SW480 (cell line): Measurements from ENCODE around the gene GUCY1B1.
A peak's percentile ranks its signal among the peaks of the same experiment; 100 is the strongest.
"Not testable (repeated sequence)": the region's sequence is repeated elsewhere in the genome, so short reads cannot be mapped to it uniquely, and the experiment has no call there.

Source experiments
- DNase-seq: peaks from one replicate; pipeline ENCODE4 v3.0.0-alpha.2; 2016; ENCODE audit warnings: low spot score

GUCY1B1 gene

DNA sequence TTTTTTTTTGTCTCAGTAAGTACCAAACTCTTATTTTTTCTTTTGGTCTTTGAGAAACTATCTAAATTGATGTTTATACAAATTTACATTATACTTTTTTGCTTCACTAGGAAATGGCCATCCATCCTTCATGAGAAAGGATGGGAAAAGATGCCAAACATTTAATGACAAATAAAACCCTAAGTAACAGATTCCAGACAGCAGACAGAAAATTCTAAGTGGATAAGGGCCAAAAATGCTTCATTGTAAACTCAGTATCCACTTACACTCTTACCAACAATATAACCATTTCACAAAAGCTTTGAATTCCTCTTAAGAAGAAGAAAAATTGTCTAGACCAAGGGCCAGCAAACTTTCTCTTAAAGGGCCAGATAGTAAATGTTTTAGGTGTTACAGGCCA lies 3.5 kb downstream of the GUCY1B1 start:
- no peak for DNase-seq

DNA sequence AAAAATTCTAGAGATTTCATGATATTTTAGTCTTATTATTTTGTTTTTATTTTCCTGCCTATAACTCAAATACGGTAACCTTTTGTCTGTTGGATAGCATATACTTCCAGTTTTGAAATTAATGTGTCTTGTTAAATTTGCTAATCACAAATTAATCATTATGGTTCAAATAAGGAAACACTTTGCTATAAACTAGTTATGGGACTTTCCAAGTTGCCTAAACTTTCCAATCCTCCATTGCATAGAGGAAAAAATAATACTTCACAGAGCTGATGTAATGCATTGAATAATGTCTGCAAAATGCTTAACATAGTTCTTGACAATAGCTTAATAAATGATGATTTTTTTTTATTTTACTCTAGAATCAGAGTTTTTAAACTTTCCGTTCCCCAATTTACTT lies 4.7 kb downstream of the GUCY1B1 start:
- DNase-seq, result no peak

DNA sequence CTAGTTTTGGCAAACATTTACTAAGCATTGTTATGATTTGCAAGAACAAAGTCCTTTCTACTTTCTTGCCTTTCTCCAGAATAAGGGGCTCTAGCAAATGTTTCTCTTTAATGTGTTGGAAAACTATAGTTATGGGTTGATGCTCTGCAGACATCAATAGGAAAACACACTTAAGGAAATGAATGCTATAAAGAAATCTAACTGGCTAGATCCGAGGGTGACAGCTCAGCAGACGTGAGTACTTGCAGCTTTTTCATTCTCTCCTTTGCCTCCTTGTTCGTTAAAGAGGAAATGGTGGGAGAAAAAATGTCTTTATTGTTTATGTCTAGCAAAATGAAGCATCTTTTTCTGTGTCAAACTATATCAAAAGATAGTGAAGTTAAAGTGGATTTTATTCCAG lies 6.3 kb downstream of the GUCY1B1 start:
- no peak for DNase-seq

DNA sequence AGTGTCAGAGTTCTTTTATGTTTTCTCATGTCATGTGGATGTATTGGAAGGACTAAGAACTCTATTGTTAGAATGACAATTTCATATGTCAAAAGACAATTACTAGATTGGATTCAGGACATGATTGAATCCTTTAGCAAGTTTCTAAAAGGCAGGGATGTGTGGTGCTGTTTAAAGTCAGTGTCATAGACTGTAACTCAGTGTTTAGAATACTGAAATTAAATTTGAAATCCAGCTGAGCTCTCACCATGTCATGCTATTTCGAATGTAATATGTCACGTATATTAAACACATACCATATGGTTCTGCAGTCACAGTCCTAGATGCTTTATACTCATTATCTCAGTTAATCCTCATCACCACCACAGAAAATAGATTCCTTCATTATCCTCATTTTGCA lies 7.8 kb downstream of the GUCY1B1 start:
- no peak for DNase-seq

DNA sequence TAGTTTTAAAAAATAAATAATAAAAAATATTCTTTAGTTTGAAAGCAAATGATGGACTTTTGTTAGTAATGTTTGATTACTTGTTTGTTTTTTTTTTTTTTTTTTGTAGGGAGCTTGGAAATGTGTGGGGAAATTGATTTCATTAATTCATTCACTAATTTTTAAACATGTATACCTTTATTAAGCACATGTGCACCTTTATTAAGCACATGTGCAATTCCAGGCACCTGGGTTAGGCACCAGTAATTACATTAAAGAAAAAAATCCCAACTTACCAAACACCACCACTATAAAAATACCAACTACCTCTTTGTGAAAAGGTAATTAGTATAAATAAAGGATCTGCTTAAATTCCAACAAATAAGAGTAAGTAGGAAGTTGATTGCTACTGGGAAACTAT lies 9.5 kb downstream of the GUCY1B1 start:
- no peak for DNase-seq

DNA sequence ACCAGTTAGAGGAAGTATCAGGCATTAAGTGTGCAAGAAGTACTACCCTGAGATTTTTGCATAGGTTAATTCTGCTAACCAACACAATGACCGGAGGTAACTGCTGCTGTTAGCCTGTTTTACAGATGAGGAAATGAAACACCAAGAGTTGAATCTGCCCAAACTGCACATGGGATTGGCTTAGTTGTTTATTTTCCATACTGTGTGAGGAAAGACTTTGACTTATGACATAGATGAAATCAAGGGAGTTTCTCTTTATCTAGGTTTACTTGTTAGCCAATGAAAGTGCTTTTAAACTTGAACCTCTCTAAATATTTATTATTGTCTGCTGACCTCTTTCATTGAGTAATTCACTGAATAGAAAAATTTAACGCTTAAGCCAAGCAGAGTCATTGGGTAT lies 10.3 kb downstream of the GUCY1B1 start:
- no peak for DNase-seq

DNA sequence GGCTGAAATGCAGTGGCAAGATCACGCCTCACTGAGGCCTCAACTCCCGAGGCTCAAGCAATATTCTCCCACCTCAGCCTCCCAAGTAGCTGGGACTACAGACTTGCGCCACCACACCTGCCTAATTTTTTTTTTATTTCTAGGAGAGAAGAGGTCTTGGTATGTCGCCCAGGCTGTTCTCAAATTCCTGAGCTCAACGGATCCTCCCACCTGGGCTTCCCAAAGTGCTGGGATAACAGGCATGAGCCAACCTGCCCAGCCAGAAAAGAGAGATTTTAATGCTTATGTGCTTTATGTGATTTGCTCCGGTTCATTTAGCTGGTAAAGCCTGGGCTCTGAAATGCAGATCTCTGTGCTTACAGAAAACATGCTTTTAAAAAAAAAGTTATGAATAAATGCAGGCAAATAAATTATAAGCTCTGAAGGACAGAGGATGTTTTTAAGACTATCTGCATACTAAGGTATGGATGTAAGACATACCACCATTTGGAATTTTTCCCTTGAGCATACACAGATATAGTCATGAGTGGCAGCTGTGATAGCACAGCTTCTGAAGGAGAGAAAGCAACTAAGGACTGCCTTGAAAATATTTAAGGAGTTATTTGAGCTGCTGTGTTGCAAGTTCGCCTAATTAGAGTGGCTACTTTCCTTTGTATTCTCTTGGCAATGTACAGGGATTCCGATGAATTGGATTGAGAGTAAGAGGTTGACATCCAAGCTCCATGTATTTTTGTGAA lies 13.8 kb downstream of the GUCY1B1 start:
- DNase-seq, result no peak

DNA sequence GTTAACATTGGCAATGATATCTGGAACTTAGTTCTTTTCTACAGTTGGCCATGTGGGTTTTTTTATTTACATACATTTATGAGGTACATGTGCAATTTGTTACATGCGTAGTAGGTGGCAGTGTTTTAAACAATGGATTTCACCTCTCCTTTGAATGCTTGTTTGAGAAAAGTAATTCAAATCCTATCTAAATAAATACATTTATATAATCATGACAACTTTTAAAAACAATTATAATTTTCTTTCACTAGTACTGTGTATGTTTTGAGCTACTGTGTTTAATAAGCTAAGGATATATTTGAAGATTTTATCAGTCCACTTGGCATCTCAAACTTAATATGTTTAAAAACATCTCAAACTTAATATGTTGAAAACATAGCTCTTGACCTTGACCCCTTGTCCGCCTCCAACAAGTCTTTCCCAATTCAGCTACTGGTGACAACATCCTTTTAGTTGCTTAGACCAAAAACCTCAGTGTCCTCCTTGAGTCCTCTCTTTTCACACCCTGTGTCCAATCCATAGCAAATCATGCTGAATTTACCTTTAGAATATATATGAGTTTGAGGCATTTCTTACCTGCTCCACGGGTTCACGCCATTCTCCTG lies 14.5 kb downstream of the GUCY1B1 start:
- no peak for DNase-seq

DNA sequence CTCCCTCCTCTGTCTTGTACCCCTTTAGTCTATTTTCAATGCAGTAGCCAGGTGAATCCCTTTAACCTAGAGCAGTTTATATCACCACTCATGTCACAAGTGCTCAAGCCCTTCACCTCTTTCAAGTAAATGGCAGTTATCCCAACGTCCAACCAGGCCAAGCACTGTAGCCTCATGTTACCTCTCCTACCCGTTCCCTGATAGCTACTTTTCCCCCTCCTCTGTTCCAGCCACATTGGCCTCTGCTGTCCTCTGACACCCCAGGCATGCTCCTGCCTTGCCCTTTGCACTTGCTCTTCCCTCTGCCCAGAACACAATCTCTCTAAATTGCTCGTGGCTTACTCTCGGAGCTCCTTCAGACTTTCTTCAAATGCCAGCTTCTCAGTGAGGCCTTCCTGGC lies 15.2 kb downstream of the GUCY1B1 start:
- DNase-seq, result no peak

DNA sequence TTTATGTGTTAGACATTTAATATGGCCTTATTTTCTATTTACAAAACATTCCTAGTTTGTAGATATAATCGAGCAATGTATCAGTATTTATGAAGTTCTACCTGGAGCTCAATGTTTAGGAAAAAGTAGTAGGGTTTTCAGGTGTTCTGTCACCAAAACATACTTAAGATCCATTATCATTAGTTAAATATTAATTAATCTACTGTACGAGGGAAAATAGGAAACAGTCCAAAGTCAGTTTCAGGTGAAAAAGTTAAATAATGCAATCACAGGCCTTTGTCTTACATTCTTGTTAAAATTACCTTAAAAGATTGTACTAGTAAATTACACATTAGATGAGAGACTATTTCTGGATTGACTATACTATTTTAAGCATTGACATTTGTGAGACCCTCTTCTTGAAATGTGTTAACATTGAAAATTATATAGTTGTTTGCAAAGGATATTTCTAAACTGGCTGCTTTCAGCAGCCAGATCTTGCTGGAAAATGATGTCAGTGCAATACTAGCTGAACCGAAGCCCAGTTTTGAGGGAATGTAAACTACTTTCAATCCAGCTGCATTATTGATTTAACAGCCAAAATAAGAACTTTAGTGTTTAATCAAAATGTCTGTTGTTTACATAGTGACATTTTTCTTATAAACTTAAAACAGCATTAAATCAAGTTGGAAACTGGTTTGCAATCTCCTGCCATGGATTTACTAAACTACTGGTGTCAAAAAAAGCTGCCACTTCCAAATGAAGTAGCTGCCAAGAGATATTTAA lies 19.3 kb downstream of the GUCY1B1 start:
- DNase-seq, result no peak

DNA sequence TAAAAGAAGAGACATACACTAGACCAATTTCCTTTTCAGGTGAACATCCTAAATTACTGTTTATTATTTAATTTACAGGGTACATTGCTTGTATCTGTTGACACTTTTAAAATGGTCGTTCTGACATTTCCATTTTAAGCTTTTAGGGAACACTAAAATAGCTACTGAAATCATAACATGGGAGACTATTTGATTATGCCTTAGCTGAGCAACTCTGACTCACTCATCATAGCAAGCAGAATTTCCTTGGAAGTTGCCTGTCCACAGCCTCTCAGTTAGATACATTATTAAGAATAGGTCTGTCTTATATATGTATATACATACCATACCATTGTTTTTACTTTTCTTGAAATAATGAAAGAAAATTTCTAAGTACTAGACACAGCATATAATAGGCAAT lies 22.0 kb downstream of the GUCY1B1 start:
- no peak for DNase-seq

DNA sequence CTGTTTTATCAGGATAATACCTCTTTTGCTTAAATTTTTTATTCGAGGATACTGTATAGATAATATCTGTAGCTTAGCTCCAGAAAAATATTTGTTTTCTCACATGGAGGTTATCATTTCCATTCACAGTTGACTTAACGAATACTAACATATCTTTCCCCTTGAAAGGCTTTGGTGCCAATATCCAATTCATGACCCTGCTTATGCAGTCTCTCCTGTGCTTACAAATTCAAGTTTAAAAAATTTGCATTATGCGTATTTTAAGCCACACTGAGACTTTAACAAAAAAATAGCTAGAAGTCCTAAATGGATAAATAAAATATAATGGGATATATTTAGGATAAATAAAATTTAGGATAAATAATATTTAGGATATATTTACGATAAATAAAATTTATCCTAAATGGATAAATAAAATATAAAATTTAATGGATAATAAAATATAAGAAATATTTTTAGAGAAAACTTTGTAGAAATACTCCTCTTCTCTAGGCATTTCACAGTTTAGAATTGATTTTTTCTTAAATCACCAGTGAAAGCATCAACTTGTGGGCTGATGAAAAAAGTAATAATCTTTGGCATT lies 22.5 kb downstream of the GUCY1B1 start:
- no peak for DNase-seq

DNA sequence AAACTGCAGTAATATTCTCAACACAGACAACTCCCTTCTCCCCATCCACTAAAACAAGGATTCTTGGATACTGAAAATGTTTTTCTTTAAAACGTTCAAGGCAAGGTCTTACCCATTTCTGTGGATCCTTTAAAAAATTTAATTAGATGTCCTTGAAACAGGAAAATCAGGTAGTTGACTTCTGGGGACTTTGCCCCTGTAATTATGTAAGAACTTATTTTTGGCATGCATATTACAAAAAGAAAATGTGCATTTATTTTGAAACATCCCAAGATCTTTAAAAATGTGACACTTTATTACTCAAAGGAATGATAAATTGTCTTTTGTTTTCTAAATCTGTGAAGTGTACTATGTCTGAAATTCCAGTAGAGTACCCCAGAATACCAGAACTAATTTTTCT lies 25.8 kb downstream of the GUCY1B1 start:
- DNase-seq, result no peak

DNA sequence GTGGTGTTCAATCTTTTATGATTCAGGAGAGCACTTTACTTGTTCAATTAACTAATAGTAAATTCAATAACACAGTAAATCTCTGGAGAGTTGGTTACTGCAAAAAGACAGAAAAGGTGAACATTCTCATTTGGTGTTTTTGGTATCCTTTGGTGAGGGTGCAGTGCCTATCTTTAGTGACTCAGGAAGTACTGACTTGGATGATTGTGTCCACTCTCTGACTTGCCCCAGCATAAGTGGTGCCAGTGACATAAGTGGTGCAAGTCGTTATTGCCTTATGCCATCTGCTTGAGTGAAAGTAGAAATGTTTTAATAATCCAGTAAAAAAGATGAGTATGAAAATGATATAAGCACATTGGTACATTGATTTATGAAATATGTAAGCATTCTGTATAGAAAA lies 27.0 kb downstream of the GUCY1B1 start:
- DNase-seq, result no peak

DNA sequence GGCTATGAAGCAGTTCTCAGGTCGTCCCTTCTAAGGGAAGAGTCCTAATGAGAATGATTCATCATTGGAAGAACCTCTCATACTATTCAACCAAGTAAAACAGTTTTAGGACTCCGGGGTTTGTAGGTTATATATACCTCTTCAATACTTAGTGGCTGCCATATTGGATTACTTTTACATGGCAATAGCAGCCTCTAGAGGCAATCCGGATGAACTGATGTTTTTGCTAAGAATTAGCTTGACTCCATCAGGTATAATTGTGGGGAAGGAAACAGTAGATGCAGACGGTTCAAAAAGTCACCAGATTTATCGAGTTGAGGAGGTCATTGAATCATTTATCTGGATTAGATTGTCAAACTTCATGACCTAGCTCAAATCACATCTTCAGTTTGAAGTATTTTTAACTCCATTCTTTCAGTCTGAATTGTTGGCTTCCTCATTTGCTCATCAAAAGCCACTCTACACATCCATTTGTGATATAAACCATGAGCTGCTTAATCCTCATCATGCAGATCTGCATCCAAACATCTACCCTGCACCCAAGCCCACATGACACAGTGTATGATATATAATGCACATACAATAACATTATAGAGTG lies 28.4 kb downstream of the GUCY1B1 start:
- DNase-seq, result peak; percentile 53

DNA sequence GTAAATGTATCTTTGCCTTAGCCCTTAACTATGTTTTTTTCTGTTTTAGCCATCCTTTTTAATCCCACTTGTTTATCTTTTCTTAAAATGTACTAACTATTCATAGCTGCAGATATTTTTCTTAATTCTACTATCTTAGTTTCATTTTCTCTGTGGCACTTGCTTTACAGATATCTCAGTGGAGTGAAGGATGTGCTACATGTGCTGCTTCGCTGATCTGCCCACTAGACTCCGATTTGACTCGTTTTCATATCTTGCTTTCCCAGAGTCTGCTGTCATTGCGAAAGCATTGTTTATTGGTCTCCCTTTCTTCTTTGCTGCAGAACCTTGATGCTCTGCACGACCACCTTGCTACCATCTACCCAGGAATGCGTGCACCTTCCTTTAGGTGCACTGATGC lies 30.6 kb downstream of the GUCY1B1 start:
- DNase-seq, result no peak

DNA sequence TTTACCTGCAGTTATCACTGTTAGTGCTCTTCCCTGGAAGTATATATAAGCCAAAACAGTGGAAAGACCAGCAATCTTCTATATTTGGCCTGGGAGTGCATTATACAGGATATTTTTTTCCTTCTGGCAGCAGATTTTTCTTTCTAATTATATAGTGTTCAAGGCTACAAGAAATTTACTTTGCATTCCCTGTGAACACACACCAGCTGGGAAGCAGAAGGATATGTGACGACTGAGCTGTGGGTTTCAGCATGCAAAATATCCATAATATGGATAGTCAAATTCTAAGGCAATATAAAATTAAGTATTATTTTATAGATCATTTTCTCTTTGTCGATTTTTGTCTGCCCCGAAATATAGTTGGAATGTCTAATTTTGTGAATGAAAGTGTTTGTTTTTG lies 31.2 kb downstream of the GUCY1B1 start:
- no peak for DNase-seq

DNA sequence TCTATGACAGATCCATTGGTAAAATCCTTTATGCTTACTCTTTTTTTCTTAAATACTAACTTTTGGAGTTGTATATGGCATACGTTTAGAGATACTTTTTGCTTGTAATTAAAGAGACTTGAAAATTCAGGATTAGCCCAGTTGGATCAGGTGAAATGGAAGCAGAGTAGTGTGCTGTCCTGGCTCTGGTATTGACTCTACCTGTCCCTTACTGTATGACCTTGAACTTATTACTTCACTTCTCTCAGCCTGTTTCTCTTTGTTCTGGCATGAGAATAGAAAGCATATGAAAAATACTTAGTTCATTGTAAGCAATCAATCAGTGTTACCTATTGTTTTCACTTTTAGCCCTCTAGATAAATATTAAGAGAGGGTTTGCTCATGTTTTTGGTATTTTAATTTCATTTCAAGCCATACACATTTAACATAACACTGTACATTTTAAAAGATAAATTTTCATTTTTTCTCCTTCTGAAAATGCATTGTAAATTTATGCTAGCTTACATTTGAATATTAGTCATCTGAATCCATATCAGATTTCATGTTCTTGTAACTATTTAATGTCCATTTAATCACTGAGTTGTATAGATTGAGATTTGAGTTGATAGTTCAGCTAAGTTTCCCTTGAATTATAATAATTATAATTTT lies 35.9 kb downstream of the GUCY1B1 start:
- DNase-seq, result no peak

DNA sequence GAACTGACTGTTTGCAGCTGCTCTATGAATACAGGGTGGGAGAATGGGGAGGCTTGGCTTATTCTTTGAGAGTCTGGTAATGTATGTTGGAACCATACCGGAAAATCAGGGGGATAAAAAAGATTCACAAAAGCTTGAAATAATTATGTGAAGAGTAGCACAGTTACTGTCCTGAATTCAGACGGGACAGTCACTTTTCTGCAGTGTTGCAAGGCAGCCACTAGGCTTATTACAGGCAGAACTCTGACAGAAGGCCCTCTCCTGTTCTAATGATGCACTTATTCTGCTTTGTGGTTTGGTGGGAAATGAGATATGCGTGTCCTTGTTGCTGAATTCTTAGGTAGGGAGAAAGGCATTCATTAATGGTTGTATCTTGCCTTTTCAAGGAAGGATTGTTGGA lies 37.2 kb downstream of the GUCY1B1 start:
- DNase-seq, result peak; percentile 8

DNA sequence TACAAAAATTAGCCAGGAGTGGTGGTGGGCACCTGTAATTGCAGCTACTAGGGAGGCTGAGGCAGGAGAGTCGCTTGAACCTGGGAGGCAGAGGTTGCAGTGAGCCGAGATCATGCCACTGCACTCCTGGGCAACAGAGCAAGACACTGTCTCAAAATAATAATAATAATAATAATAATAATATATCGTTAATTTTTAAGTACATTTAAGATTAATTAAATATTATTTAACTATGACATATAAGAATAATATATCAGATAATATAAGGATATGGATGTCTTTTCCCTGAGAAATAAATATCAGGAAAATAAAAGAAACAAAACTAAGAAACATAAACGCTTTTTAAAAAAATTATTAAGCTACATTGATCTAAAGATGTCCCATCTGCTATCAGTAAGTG lies 38.8 kb downstream of the GUCY1B1 start:
- not testable (repeated sequence) for DNase-seq

DNA sequence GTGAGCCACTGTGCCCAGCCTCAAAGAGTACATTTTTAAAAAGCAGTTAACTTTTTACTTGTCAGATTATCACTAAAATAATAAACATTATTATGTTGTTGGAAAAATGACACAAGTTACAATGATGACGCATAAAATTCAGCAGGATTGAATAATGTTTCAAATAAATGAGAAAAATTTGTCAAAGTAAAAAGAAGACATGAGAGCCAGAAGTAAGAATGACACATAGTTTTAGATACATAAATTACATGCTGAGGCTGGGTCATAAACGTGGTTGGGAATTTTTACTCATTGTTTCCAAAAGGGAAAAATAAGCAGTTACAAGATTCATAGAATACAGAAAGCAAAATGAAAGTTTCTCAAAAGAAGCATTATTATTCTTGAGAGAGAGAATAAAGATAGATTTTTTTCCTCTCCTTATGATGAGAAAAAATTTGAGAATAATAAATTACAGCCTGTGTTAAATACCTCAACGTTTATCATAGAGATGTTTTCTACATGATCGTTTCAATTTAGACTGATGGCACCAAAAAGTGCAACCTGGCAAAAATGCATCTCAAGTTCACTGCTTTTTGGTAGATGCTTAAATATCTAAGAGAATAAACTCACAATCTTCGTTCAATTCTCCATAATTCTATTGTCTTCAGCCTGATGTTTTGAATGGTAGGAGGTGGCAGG lies 40.4 kb downstream of the GUCY1B1 start:
- DNase-seq, result no peak

DNA sequence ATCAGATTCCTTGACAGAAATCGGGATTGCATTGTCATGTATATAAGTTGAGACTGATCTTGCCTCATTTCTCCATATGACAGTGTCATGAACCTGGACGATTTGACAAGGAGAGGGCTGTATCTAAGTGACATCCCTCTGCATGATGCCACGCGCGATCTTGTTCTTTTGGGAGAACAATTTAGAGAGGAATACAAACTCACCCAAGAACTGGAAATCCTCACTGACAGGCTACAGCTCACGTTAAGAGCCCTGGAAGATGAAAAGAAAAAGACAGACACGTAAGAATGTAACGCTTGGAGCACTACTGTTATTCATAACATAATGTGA lies 40.9 kb downstream of the GUCY1B1 start:
- no peak for DNase-seq
